ENCODE data around the gene ADIRF.
"Not testable (repeated sequence)": the region's sequence is repeated elsewhere in the genome, so short reads cannot be mapped to it uniquely, and the experiment has no call there.

The ADIRF gene

GRCh38 chr10:86945361-86946212, 22.7 kb upstream of the ADIRF start:
- DNase-seq (ENCODE audit: low read depth in 1 of 2, low spot score in 1 of 2) = no peak

GRCh38 chr10:86946213-86947155, 21.8 kb upstream of the ADIRF start:
- DNase-seq (ENCODE audit: low read depth in 1 of 2, low spot score in 1 of 2) = no peak

GRCh38 chr10:86947806-86948205, 20.5 kb upstream of the ADIRF start:
- not testable (repeated sequence) for DNase-seq (ENCODE audit: low read depth in 1 of 2, low spot score in 1 of 2)

GRCh38 chr10:86950349-86950748, 17.9 kb upstream of the ADIRF start:
- DNase-seq (ENCODE audit: low read depth in 1 of 2, low spot score in 1 of 2) = no peak

- no peak for DNase-seq (ENCODE audit: low read depth in 1 of 2, low spot score in 1 of 2)
Observed at GRCh38 chr10:86951184-86951761, 17.0 kb upstream of the ADIRF start.

GRCh38 chr10:86952106-86952505, 16.2 kb upstream of the ADIRF start:
- no peak for DNase-seq (ENCODE audit: low read depth in 1 of 2, low spot score in 1 of 2)

- not testable (repeated sequence) for DNase-seq (ENCODE audit: low read depth in 1 of 2, low spot score in 1 of 2)
Observed at GRCh38 chr10:86952697-86953096, 15.6 kb upstream of the ADIRF start.

GRCh38 chr10:86953747-86954680, 14.3 kb upstream of the ADIRF start:
- no peak for DNase-seq (ENCODE audit: low read depth in 1 of 2, low spot score in 1 of 2)

GRCh38 chr10:86954681-86955500, 13.4 kb upstream of the ADIRF start:
- no peak for DNase-seq (ENCODE audit: low read depth in 1 of 2, low spot score in 1 of 2)

GRCh38 chr10:86955501-86956194, 12.6 kb upstream of the ADIRF start:
- no peak for DNase-seq (ENCODE audit: low read depth in 1 of 2, low spot score in 1 of 2)

- DNase-seq (ENCODE audit: low read depth in 1 of 2, low spot score in 1 of 2) = no peak
Observed at GRCh38 chr10:86956195-86956847, 12.0 kb upstream of the ADIRF start.

GRCh38 chr10:86956848-86957448, 11.3 kb upstream of the ADIRF start:
- no peak for DNase-seq (ENCODE audit: low read depth in 1 of 2, low spot score in 1 of 2)

GRCh38 chr10:86957471-86958115, 10.7 kb upstream of the ADIRF start, which contains the start of gene MMRN2:
Gene MMRN2 (minus strand): TSS chr10:86957615. CDS start chr10:86957541, 74 bp downstream.
- no peak for DNase-seq (ENCODE audit: low read depth in 1 of 2, low spot score in 1 of 2)

- DNase-seq (ENCODE audit: low read depth in 1 of 2, low spot score in 1 of 2) = no peak
Observed at GRCh38 chr10:86958116-86958900, 10.0 kb upstream of the ADIRF start, which contains the start of gene SNCG. Gene SNCG (plus strand): TSS chr10:86958599. CDS start chr10:86958698, 99 bp downstream.

GRCh38 chr10:86958901-86959736, 9.2 kb upstream of the ADIRF start:
- no peak for DNase-seq (ENCODE audit: low read depth in 1 of 2, low spot score in 1 of 2)

- DNase-seq (ENCODE audit: low read depth in 1 of 2, low spot score in 1 of 2) = no peak
Observed at GRCh38 chr10:86959737-86960002, 8.6 kb upstream of the ADIRF start.
